GM12878 (cell line): Measurements from ENCODE around the gene MGAT3. TPM values are rescaled to one million over a fixed set of nuclear protein-coding genes. Genes with fewer than 3 reads are reported as not detected.

Experiments
- BHLHE40 ChIP-seq, 2 experiments: fragments of 450-650 bp in 1 of 2; IDR thresholded peaks; 2 replicates each; pipeline ENCODE4 v1.6.1; 2011 to 2017; ENCODE audit warnings: low read depth in 2 of 2, borderline replicate concordance in 1 of 2, improper control_type of control experiment in 1 of 2, low read length in 1 of 2, mild to moderate bottlenecking in 1 of 2
- EGR1 ChIP-seq, 2 experiments: IDR thresholded peaks; 1 replicate in 1 of 2; 2 replicates in 1 of 2; pipeline ENCODE4 v1.6.1; 2011 to 2012; ENCODE audit warnings: low read depth in 2 of 2, low read length in 2 of 2, borderline replicate concordance in 1 of 2, mild to moderate bottlenecking in 1 of 2, moderate library complexity in 1 of 2
- ESRRA ChIP-seq: IDR thresholded peaks from 2 replicates; pipeline ENCODE4 v1.6.1; 2012; ENCODE audit warnings: mild to moderate bottlenecking, low read length, improper control_type of control experiment
- ETV6 ChIP-seq, 2 experiments: fragments of 450-650 bp in 1 of 2; IDR thresholded peaks in 1 of 2; conservative IDR thresholded peaks in 1 of 2; 2 replicates each; pipeline ENCODE4 v1.6.1; 2014; ENCODE audit warnings: antibody characterized with exemption in 1 of 2, borderline replicate concordance in 1 of 2, low read depth in 1 of 2, mild to moderate bottlenecking in 1 of 2, moderate library complexity in 1 of 2
- GATAD2B ChIP-seq: fragments of 450-650 bp; conservative IDR thresholded peaks from 2 replicates; pipeline ENCODE4 v1.6.1; 2017; ENCODE audit warnings: low read depth, mild to moderate bottlenecking, moderate library complexity
- IKZF2 ChIP-seq, 2 experiments: fragments of 450-650 bp; IDR thresholded peaks; 2 replicates each; pipeline ENCODE4 v1.6.1; 2017; ENCODE audit warnings: mild to moderate bottlenecking in 2 of 2, moderate library complexity in 2 of 2
- IRF5 ChIP-seq: fragments of 450-650 bp; IDR thresholded peaks from 2 replicates; pipeline ENCODE4 v1.6.1; 2017; ENCODE audit warnings: borderline replicate concordance
- JUNB ChIP-seq: IDR thresholded peaks from 2 replicates; pipeline ENCODE4 v1.6.1; 2016; ENCODE audit warnings: antibody characterized with exemption, mild to moderate bottlenecking
- KAT2A ChIP-seq: conservative IDR thresholded peaks from 2 replicates; pipeline ENCODE4 v1.6.1; 2011; ENCODE audit warnings: low read depth, low read length; ENCODE audit not compliant: control insufficient read depth
- MAX ChIP-seq: IDR thresholded peaks from 2 replicates; pipeline ENCODE4 v1.6.1; 2012; ENCODE audit warnings: low read depth, low read length, improper control_type of control experiment
- MEF2A ChIP-seq: IDR thresholded peaks from 2 replicates; pipeline ENCODE4 v1.6.1; 2011; ENCODE audit warnings: low read depth, mild to moderate bottlenecking, low read length, moderate library complexity; ENCODE audit not compliant: insufficient read depth
- MTA2 ChIP-seq: fragments of 450-650 bp; IDR thresholded peaks from 2 replicates; pipeline ENCODE4 v1.6.1; 2016; ENCODE audit warnings: low read depth, mild to moderate bottlenecking, moderate library complexity
- NKRF ChIP-seq: fragments of 450-650 bp; conservative IDR thresholded peaks from 2 replicates; pipeline ENCODE4 v1.6.1; 2017; ENCODE audit warnings: mild to moderate bottlenecking, moderate library complexity
- POLR2A ChIP-seq: IDR thresholded peaks from 2 replicates; pipeline ENCODE4 v1.6.1; 2011; ENCODE audit warnings: low read depth, mild to moderate bottlenecking, low read length
- RAD51 ChIP-seq: fragments of 450-650 bp; IDR thresholded peaks from 2 replicates; pipeline ENCODE4 v1.6.1; 2016; ENCODE audit warnings: moderate library complexity, mild to moderate bottlenecking, inconsistent platforms
- SIX5 ChIP-seq: IDR thresholded peaks from 2 replicates; pipeline ENCODE4 v1.6.1; 2011; ENCODE audit warnings: mild to moderate bottlenecking, low read depth, low read length, moderate library complexity; ENCODE audit not compliant: severe bottlenecking
- SMAD1 ChIP-seq: fragments of 450-650 bp; IDR thresholded peaks from 2 replicates; pipeline ENCODE4 v1.6.1; 2018; ENCODE audit warnings: mild to moderate bottlenecking, low read depth; ENCODE audit not compliant: partially characterized antibody
- SMAD5 ChIP-seq: IDR thresholded peaks from 2 replicates; pipeline ENCODE4 v1.6.1; 2016; ENCODE audit warnings: antibody characterized with exemption, low read depth
- SUZ12 ChIP-seq: fragments of 200-600 bp; sonication (generic); IDR thresholded peaks from one replicate; pipeline ENCODE4 v1.6.1; 2018; ENCODE audit warnings: antibody characterized with exemption, mild to moderate bottlenecking; ENCODE audit not compliant: unreplicated experiment
- TARDBP ChIP-seq: IDR thresholded peaks from 2 replicates; pipeline ENCODE4 v1.6.1; 2016; ENCODE audit warnings: borderline replicate concordance
- TCF3 ChIP-seq: IDR thresholded peaks from 2 replicates; pipeline ENCODE4 v1.6.1; 2012; ENCODE audit warnings: low read depth, mild to moderate bottlenecking, low read length, borderline replicate concordance; ENCODE audit not compliant: insufficient read depth
- ZBED1 ChIP-seq: IDR thresholded peaks from 2 replicates; pipeline ENCODE4 v1.6.1; 2016; ENCODE audit warnings: borderline replicate concordance
- ZNF384 ChIP-seq: IDR thresholded peaks from 2 replicates; pipeline ENCODE4 v1.6.1; 2012; ENCODE audit warnings: low read depth, mild to moderate bottlenecking, low read length, improper control_type of control experiment, borderline replicate concordance
- polyA plus RNA-seq, 11 experiments: library from polyadenylated mRNA; depleted of rRNA in 4 of 11; unstranded in 6 of 11; stranded (reverse) in 5 of 11; fragments of >200 nt; fragmentation: Nextera tagmentation in 4 of 11; fragmentation: Illumina TruSeq in 1 of 11; extraction: Ambion mirVana in 4 of 11; extraction: Trizol in 1 of 11; gene quantifications; 1 replicate in 1 of 11; 2 replicates in 10 of 11; pipeline versions ENCODE4 v1.2.1 to v1.2.3, GENCODE V29; 2011 to 2016; ENCODE audit warnings: inconsistent platforms in 2 of 11, missing spikeins in 2 of 11, low read depth in 1 of 11
- total RNA-seq, 4 experiments: library from RNA; depleted of rRNA in 3 of 4; stranded (reverse); fragments of >200 nt in 3 of 4; fragmentation: Illumina TruSeq in 1 of 4; extraction: Trizol in 1 of 4; gene quantifications; 2 replicates each; pipeline versions ENCODE4 v1.2.1 to v1.2.3, GENCODE V29; 2013 to 2021
- TF ChIP-seq, protein P1 (sequence below): IDR thresholded peaks from 2 replicates; pipeline ENCODE4 v1.6.1; 2012; ENCODE audit warnings: low read length, inconsistent platforms

The MGAT3 gene
- total and polyA plus RNA-seq, 10 of the 15 experiments (the other 5 are each of a cell fraction or from before 2014, with no cell fraction given): 0.32 to 40.2 (median 11.9) TPM

DNA sequence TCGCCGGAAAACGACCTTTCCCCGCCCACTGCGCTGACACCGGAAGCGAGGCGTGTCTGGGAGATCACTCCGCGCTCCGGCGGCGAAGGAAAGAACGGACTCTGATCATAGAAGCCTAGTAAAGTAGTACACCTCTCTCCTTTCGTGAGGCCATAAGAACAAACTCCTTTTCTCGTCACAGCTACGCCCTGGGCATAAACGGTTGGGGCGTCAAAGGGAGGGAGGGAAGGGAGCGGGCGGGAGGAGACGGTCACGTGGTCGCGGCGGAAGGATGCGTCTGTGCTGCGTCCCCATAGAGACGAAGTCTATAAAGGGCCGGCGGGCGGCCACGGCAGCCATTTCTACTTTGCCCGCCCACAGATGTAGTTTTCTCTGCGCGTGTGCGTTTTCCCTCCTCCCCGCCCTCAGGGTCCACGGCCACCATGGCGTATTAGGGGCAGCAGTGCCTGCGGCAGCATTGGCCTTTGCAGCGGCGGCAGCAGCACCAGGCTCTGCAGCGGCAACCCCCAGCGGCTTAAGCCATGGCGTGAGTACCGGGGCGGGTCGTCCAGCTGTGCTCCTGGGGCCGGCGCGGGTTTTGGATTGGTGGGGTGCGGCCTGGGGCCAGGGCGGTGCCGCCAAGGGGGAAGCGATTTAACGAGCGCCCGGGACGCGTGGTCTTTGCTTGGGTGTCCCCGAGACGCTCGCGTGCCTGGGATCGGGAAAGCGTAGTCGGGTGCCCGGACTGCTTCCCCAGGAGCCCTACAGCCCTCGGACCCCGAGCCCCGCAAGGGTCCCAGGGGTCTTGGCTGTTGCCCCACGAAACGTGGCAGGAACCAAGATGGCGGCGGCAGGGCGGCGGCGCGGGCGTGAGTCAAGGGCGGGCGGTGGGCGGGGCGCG lies 63.7 kb downstream of the MGAT3 start, which contains the start of gene ATF4 (continued):
- peak; percentile 98 for TF ChIP-seq SMAD1
- peak; percentile 99 for TF ChIP-seq RAD51
- peak; percentile 94 for TF ChIP-seq ZBED1
- no peak for TF ChIP-seq IRF5
- TF ChIP-seq SMAD5: peak; percentile 99
- TF ChIP-seq SIX5: no peak
- no peak for TF ChIP-seq ETV6 (conservative IDR thresholded peaks at IDR 0.05 in 1 of 2, IDR thresholded peaks at IDR 0.05 in 1 of 2; ENCODE audit: borderline replicate concordance in 1 of 2, low read depth in 1 of 2)
- TF ChIP-seq TCF3: peak; percentile 79; the same call in 1 of the 2 replicates
- peak; percentile 96 for TF ChIP-seq NKRF
- 0 out of 2 replicates have a peak, but pooled peaks have one; percentile 19 for TF ChIP-seq ESRRA
- TF ChIP-seq MEF2A: 0 out of 2 replicates have a peak, but pooled peaks have one; percentile 2
- TF ChIP-seq BHLHE40 (IDR thresholded peaks at IDR 0.05; ENCODE audit: borderline replicate concordance in 1 of 2, low read depth in 2 of 2, low read length in 1 of 2): peak; percentile 57 to 81
- peak in 1 of 2 experiments; percentile 56; a peak in 2 of 3 replicates for TF ChIP-seq EGR1 (IDR thresholded peaks at IDR 0.05; ENCODE audit: borderline replicate concordance in 1 of 2, low read depth in 2 of 2, low read length in 2 of 2)
- peak in 1 of 2 experiments; percentile 11; a peak in 1 of 4 replicates for TF ChIP-seq IKZF2 (IDR thresholded peaks at IDR 0.05)
- no peak; the same call in 1 of the 2 replicates for TF ChIP-seq JUNB
- TF ChIP-seq POLR2A: peak; percentile 93
- no peak for TF ChIP-seq KAT2A
- no peak for TF ChIP-seq ZNF384
- no peak for TF ChIP-seq SUZ12
- peak; percentile 63 for TF ChIP-seq MTA2
- peak; percentile 67 for TF ChIP-seq MAX
- TF ChIP-seq TARDBP: peak; percentile 90
- peak; percentile 84; the same call in 1 of the 2 replicates for TF ChIP-seq GATAD2B
- TF ChIP-seq, protein P1, sequence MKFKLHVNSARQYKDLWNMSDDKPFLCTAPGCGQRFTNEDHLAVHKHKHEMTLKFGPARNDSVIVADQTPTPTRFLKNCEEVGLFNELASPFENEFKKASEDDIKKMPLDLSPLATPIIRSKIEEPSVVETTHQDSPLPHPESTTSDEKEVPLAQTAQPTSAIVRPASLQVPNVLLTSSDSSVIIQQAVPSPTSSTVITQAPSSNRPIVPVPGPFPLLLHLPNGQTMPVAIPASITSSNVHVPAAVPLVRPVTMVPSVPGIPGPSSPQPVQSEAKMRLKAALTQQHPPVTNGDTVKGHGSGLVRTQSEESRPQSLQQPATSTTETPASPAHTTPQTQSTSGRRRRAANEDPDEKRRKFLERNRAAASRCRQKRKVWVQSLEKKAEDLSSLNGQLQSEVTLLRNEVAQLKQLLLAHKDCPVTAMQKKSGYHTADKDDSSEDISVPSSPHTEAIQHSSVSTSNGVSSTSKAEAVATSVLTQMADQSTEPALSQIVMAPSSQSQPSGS: no peak
